Ascending aorta (tissue), 2 donors: Measurements from ENCODE around the gene OPN4. TPM values are rescaled to one million over a fixed set of nuclear protein-coding genes. Genes with fewer than 3 reads are reported as not detected.
"Not testable (repeated sequence)": the region's sequence is repeated elsewhere in the genome, so short reads cannot be mapped to it uniquely, and the experiment has no call there.

Source experiments
- DNase-seq, 2 donors: peaks; one replicate each; pipeline ENCODE4 v3.0.0-alpha.2; 2019; ENCODE audit warnings: low spot score in 2 of 2
- H3K27ac ChIP-seq, 2 donors: fragments of 200-600 bp; sonication (generic); one replicate each; pipeline ENCODE4 v1.5.1; 2016 to 2017; ENCODE audit warnings: mild to moderate bottlenecking in 1 of 2
- H3K27me3 ChIP-seq: fragments of 200-600 bp; sonication (generic); one replicate; pipeline ENCODE4 v1.5.1; 2017
- H3K36me3 ChIP-seq, 2 donors: fragments of 200-600 bp; sonication (generic); one replicate each; pipeline ENCODE4 v1.5.1; 2016
- H3K4me1 ChIP-seq, 2 donors: fragments of 200-600 bp; sonication (generic); one replicate each; pipeline ENCODE4 v1.5.1; 2016 to 2017; ENCODE audit warnings: mild to moderate bottlenecking in 1 of 2
- H3K4me3 ChIP-seq, 2 donors: fragments of 200-600 bp; sonication (generic); one replicate each; pipeline ENCODE4 v1.5.1; 2016 to 2017; ENCODE audit warnings: mild to moderate bottlenecking in 1 of 2
- H3K9me3 ChIP-seq, 2 donors: fragments of 200-600 bp; sonication (generic); one replicate each; pipeline ENCODE4 v1.5.1; 2016
- intact Hi-C: fragments of 100-400 bp; cut with DNase I; formaldehyde crosslinking; loops from one replicate; pipeline ENCODE4 v1.15.1; 2023
- total RNA-seq: library from RNA; depleted of rRNA; stranded (reverse); fragments of >200 nt; gene quantifications from one replicate; pipeline ENCODE4 v1.1.0, GENCODE V29; 2016
- TF ChIP-seq, protein P1 (sequence below), 3 experiments: fragments of 200-600 bp in 2 of 3; fragments of 450-650 bp in 1 of 3; sonication (generic) in 2 of 3; IDR thresholded peaks; one replicate each; pipeline ENCODE4 v1.5.1; 2016 to 2019; ENCODE audit warnings: antibody characterized with exemption in 3 of 3, mild to moderate bottlenecking in 1 of 3, moderate library complexity in 1 of 3

The OPN4 gene
- total RNA-seq, 1 donor from 2014 or later = not detected

DNA sequence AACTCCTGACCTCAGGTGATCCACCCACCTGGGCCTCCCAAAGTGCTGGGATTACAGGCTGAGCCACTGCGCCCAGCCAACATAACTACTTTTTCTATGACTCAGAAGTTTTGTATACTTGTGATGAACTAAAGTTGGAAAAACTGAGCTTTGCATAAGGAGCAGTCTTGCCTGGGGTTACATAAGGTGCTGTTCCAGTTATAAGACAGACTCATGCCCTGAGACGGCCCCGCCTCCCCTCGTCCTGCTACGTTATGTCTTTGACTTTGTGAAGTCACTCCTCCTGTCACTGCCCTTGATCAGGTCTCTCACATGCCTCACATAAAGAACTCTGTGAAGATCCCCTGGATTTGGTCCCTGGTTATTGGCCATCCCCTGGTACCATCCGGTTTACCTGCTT is 40.4 kb upstream of the OPN4 start:
- no peak overlapping the region for H3K27ac ChIP-seq
- no peaks in the 10 kb centered on the region for H3K4me1 ChIP-seq
- H3K4me3 ChIP-seq = no peak overlapping the region
- DNase-seq = peak in 1 of 2 donors; percentile 47
- no peaks in the 10 kb centered on the region for H3K9me3 ChIP-seq
- intact Hi-C loops = no loop called here
- H3K36me3 ChIP-seq = no peaks in the 10 kb centered on the region
- H3K27me3 ChIP-seq = no peaks in the 10 kb centered on the region
- TF ChIP-seq, protein P1, sequence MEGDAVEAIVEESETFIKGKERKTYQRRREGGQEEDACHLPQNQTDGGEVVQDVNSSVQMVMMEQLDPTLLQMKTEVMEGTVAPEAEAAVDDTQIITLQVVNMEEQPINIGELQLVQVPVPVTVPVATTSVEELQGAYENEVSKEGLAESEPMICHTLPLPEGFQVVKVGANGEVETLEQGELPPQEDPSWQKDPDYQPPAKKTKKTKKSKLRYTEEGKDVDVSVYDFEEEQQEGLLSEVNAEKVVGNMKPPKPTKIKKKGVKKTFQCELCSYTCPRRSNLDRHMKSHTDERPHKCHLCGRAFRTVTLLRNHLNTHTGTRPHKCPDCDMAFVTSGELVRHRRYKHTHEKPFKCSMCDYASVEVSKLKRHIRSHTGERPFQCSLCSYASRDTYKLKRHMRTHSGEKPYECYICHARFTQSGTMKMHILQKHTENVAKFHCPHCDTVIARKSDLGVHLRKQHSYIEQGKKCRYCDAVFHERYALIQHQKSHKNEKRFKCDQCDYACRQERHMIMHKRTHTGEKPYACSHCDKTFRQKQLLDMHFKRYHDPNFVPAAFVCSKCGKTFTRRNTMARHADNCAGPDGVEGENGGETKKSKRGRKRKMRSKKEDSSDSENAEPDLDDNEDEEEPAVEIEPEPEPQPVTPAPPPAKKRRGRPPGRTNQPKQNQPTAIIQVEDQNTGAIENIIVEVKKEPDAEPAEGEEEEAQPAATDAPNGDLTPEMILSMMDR (IDR thresholded peaks at IDR 0.05) = no peak

DNA sequence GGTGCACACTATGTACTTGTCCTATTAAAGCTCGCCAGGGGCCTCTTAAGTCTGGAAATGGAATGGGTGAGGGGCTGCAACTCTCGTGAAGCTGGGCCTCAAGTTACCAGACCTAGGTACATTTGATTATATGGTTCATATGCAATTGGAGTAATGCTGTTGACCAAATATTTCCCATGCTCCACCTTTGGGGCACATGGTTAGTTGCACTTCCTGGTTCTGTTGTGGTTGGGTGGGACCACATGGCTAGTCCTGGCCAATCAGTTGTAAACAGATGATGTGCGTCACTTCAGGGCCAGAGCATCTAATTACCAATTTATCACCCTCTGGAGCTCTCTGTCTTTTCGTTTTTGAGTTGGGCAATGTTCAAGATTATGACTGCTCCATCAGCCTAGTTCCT is 39.5 kb upstream of the OPN4 start:
- intact Hi-C loops = no loop called here
- DNase-seq = peak in 1 of 2 donors; percentile 15

DNA sequence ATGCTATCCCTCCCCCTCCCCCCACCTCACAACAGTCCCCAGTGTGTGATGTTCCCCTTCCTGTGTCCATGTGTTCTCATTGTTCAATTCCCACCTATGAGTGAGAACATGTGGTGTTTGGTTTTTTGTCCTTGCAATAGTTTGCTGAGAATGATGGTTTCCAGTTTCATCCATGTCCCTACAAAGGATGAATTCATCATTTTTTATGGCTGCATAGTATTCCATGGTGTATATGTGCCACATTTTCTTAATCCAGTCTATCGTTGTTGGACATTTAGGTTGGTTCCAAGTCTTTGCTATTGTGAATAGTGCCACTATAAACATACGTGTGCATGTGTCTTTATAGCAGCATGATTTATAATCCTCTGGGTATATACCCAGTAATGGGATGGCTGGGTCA is 37.1 kb upstream of the OPN4 start:
- H3K4me1 ChIP-seq, H3K27me3 ChIP-seq, H3K27ac ChIP-seq, H3K36me3 ChIP-seq, intact Hi-C loops, H3K9me3 ChIP-seq, H3K4me3 ChIP-seq, DNase-seq: not testable (repeated sequence)

More for the DNA sequence above, 39.5 kb upstream of the OPN4 start:
- Histone ChIP-seq H3K36me3 (no peaks in the 10 kb centered on the region), H3K9me3 (no peaks in the 10 kb centered on the region), H3K27me3 (no peaks in the 10 kb centered on the region), H3K27ac (no peak overlapping the region), H3K4me1 (no peaks in the 10 kb centered on the region), H3K4me3 (no peak overlapping the region)
- TF ChIP-seq, protein P1 (IDR thresholded peaks at IDR 0.05) = no peak

DNA sequence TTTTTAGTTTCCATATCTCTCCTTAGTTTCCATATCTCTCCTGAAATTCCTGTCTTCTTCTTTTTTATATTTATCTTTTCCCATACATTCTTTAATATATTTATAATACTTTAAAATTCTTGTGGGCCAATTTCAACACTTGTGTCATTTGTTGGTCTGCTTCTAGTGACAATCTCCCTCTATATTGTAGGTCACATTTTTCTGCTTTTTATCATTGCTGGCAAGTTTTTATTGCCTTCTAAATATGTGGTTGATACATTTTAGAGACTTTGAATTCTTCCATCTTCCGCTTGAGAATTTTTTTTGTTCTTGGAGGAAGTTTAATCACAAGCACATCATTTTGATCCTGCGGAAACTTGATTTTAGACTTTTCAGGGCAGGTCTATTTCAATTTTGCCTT is 26.0 kb upstream of the OPN4 start:
- Histone ChIP-seq H3K36me3 (no peaks in the 10 kb centered on the region), H3K27ac (no peak overlapping the region), H3K9me3 (no peaks in the 10 kb centered on the region), H3K4me3 (no peak overlapping the region), H3K4me1 (no peaks in the 10 kb centered on the region), H3K27me3 (no peaks in the 10 kb centered on the region)
- TF ChIP-seq, protein P1 (IDR thresholded peaks at IDR 0.05) = no peak
- intact Hi-C loops = no loop called here
- DNase-seq = no peak

DNA sequence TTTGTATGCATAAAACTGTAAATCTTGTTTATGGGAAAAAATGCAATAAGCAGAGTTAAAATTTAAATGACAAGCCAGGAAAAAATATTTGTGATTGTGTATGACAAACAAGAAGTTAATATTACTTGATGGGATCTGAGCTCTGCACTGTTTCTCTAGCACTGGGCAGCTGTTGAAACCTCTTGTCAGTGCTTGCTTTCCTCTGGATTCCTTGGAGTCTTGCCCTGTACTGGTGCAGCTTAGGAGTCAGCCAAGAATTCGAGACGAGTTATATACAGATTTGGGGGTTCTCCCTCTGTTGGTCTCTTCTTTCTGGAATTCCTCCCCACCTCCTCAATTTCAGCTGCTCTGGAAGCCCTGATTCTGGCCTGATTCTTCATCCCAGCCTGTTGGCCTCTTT is 24.3 kb upstream of the OPN4 start:
- intact Hi-C loops = no loop called here
- TF ChIP-seq, protein P1 (IDR thresholded peaks at IDR 0.05) = no peak
- Histone ChIP-seq H3K27me3 (no peaks in the 10 kb centered on the region), H3K4me3 (no peak overlapping the region), H3K36me3 (no peaks in the 10 kb centered on the region), H3K27ac (no peak overlapping the region), H3K4me1 (peaks cover 0 to 3% of the 10 kb centered on the region in 2 donors), H3K9me3 (no peaks in the 10 kb centered on the region)
- no peak for DNase-seq

DNA sequence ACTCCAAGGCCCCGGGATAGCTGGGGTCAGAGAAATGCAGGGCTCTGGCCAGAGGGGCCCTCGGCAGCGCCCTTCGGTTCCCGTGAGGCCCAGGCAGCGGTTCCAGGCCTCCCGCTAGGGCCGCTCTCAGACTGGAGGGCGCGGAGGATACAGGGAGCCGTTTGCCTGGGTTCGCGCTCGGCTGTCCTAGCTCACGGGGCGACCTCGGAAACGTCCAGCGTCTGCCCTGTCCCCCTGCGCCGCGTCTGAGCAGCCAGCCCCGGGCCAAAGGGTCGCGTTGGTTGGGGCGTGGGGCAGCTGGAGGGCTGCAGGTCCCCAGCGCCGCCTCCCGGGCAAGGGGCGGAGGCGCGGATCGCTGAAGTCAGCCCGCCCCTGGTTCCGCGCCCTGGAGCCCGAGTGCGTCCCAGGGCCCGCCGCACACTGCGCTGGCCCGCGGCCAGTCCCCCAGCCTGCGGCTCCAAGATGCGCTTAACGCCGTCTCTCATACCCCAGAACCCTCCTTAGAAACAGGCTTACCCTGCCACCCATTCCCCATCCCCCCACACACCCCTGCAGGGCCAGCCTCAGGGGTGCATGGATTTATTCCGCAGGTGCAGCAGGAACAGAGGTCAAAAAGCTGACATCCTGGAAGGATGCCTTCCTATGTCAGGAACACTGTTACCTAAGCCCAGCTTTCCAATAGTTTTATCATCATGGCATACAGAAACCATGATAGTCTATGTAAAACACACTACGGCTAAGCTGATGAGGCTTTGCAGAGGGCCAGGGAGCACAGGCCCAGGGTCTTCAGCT is 22.1 kb upstream of the OPN4 start:
- TF ChIP-seq, protein P1 (IDR thresholded peaks at IDR 0.05) = peak in 2 of 3 experiments; percentile 23 to 53
- H3K4me3 ChIP-seq = peak overlapping the region; percentile 41 to 51
- H3K27ac ChIP-seq = no peak overlapping the region
- intact Hi-C loops = no loop called here
- peaks cover 0 to 8% of the 10 kb centered on the region in 2 donors for H3K4me1 ChIP-seq
- no peak for DNase-seq
- H3K27me3 ChIP-seq = no peaks in the 10 kb centered on the region
- H3K36me3 ChIP-seq = no peaks in the 10 kb centered on the region
- H3K9me3 ChIP-seq = no peaks in the 10 kb centered on the region
